Measurements from ENCODE around the gene PLEKHJ1.

PLEKHJ1 gene

DNA sequence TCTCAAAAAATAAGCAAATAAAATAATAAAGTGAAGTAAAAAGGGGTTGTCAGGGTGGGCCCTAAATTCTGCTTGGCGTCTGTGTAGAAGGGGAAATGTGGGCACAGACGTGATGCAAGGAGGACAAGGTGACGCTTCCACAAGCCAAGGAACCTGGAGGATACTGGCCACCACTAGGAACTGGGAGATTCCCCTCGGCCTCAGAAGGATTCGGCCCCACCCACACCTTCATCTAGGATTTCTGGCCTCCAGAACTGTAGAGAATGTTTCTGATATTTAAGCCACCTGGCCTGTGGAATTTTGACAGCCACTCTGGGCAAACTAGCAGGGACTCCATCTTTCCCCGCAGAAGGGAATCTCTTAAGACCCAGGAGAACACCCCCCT is 1.1 kb downstream of the PLEKHJ1 start:
- no peak for DNase-seq (ENCODE audit: low spot score)

DNA sequence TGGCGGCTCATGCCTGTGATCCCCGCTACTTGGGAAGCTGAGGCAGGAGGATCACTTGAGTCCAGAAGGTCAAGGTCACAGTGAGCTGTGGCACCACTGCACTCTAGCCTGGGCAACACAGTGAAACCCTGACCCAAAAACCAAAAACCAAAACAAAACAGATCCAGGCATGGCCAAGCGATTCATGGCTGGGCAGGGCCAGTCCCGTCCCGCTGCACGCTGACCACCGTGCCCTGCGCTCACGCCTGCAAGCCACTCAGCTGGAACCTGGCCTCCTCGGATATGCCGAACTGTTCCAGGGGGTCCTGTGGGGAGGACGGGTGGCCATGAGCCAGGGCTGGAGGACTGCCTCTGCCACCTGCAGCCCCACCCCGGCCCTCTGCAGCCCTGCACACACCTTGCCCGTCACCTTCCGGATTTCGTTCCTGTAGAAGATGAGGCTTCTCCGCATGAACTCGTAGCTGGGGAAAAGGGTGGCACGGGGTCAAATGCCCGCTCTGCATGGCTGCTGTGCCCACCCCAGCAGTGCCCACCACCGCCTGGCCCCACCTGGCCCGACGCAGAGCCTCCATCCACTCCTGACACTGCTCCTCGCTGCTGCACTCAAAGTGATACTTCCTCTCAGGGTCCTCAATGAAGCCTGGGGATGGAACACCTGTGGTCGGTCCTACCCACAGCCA is 2.4 kb downstream of the PLEKHJ1 start:
- no peak for DNase-seq (ENCODE audit: low spot score)

DNA sequence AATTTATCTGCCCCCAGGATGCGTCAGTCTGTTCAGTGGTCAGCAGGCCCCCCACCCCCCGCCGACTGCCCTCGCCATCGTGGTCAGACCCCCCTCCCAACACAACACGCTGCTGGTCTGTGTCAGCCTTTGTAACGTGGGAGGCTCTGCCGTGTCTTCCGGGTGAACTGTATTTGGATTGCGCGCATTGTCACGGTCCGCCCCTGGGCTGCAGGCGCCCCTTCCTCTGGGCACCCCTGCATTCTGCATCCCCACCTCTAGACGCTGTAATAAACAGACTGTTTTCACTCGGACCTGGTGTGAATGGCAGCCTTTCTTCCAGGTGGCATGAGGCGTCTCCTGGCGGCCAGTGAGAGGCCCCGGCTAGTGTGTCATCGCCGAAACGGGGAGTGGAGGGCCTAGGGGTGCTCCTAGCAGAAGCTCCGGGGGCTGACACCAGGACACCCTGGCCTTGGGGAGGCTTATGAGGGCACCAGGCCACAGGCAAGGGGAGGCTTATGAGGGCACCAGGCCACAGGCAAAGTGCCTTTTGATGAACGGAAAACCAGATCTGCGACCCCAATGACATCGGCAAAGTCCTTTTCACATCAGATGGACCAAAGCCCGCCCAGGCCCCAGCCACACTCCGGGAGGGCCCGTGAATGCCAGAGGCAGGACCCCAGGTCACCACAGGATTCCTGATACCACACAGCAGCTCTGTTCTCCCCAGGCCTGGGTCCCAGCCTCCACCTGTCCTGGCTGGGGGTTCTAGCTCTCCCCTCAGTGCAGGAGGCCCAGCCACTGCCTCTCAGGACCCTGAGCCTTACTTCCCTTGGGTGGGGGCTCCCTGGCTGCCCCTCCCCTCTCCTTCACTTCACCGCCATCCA is 3.6 kb downstream of the PLEKHJ1 start:
- no peak for DNase-seq (ENCODE audit: low spot score)

DNA sequence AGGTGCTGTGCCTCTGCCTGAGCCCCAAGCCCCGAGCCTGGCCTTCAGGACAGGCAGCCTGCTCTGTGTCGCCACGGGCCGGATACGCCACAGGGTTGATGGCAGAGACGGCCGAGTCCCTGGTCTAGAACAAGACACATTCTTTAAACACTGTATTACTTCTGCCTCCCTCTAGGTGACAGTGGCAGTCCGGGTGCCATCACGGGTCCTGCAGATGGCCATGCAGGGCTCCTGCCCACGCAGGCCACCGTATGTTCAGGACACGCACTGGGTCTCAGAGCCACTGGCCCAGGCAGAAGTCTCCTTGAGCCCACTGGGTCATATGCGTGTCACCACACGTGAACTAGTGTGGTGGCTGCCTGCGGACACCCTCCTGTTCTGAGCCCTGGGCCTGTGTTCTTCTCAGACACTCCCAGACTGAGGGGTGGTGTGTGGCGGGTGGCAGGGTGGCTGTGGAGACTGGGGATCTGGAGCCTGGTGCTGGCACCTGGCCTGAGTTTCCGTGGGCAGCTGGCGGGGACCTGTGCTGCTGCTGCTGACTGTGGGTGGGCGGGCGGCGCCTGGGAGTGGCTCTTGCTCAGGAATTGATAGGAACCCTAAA is 4.4 kb downstream of the PLEKHJ1 start:
- peak; percentile 31 for DNase-seq (ENCODE audit: low spot score)

DNA sequence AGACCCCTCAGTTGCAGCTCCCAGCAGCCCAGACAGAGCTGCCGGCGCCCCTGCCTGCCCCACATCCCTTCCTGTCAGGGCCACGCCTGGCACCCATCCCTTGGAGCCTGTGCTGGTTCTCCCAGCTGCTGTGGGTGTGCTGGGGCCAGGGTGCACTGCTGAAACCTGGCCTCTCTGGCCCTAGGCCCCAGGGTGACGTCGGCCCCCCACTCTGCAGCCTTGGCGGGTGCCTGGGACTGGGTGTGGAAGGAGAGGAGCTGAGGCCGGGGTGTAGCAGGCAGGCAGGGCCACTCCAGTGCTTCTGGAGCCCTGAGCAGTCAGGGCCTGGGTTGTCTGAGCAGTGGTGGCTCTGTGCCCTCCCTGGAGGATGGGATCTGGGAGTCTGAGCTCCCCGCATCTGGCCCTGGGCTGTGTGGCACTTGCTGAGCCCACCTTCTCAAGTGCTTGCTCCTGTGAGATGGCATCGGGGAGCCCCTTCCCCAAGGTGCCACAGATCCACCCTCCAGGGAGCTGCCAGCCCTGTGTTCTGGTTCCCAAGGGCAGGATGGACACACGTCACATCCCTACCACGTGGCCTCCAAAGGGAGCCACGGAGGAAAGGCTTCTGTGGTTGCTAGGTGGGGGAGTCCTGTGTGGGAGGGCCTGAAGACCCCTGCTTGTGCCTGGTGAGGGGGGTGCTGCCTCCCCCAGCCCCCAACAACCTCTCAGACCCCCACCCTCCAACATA is 5.2 kb downstream of the PLEKHJ1 start:
- DNase-seq (ENCODE audit: low spot score), result no peak

DNA sequence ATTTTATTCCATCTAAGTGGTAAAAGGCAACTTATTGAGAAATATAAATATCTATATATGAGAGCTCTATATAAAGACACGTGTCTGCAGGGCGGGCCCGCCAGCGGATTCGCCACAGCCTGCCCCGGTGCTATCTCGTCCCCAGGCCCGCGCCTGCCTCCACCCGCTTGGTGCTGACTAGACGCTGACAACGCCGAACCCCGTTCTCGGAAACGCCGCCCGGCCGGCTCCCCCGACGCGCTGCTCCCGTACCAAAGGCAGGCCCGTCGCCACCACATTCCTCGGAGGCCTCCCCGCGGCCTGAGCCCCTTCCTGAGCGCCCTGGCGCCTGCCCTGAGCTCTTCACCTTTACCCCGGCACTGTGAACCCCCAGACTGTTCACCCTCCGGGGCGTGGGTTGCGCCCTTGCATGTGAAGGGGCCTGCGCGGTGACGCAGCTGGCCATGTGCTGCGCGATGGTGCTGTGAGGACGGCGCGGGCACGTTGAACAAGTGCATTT is 6.0 kb downstream of the PLEKHJ1 start:
- DNase-seq (ENCODE audit: low spot score), result no peak

DNA sequence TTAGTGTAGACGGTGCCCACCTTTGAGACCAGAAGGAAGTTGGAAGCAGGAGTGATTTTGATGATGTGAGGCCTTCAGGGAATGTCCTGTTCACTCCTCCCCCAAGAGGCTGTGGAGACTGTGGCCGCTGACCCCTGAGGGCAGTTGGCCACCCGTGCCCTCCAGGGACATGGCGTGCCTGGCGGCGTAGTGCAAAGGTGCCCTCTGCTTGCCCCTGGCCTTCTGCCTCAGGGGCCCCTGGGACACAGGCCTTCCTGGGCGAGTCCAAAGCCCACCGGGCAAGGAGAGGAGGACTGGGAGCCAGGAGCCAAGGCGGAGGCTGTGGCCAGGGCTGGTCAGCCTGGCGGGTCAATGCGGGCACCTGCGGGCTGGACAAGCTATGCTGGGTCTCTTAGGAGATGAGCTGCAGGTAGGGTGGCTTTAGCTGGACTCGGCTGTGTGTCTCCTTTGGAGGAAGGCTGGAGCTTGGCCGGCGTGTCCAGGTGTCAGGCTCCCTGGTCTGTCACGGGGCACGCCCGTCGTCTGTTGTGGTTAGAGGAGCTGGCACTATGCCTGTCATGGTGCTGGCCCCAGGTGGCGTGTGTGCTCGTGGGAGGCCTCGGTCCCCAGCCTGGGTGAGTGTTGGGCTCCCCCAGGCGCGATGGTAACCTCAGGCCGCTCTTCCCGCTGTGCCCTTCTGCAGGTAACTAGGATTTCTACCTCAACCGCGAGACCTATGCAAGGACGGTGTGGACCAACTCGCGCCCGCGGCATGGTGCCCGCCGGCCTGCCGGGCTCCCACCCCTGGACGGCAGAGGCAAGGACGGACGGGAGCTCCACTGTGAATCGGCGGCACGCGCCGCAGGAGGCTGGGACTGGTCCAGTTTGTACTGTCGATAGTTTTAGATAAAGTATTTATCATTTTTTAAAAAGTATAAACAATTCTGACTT is 6.8 kb downstream of the PLEKHJ1 start:
- DNase-seq (ENCODE audit: low spot score), result no peak

DNA sequence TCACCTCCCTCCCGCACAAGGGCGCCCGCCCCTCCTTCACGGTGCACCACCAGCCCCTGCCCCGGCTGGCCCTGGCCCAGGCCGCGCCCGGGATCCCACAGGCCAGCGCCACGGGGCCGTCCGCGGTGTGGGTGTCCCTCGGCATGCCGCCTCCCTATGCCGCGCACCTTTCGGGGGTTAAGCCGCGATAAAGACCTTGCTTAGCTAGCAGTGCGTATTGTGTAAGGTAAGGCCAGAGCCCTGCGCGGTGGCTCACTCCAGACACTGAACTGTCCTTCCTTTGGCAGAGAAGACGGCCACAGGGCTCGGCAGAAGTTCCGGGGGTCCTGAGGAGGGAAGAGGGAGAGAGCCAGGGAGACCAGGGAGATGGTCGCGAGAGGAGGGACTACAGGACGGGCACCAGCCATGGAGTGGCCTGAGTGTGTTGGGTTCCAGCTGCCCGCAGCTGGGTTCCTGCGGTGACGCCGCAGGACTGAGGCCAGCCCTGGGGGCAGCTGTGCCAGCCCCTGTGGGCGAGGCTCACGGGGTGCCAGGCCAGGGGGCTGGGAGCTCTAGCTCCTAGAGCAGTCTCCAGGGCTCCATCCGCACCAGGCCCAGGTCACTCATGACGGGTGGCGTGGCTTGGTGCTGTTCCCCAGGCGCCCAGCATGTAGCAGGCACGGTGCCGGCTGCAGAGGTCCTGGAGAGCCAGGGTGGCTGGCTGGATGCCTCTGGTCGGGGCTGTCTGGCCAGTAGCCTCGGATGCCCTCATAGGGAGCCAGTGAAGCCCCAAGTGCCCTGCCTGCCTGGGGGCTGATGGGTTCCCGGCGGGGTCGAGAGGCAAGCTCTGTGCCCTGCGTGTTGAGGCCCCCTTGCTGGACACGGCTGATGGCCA is 7.7 kb downstream of the PLEKHJ1 start:
- DNase-seq (ENCODE audit: low spot score), result no peak

DNA sequence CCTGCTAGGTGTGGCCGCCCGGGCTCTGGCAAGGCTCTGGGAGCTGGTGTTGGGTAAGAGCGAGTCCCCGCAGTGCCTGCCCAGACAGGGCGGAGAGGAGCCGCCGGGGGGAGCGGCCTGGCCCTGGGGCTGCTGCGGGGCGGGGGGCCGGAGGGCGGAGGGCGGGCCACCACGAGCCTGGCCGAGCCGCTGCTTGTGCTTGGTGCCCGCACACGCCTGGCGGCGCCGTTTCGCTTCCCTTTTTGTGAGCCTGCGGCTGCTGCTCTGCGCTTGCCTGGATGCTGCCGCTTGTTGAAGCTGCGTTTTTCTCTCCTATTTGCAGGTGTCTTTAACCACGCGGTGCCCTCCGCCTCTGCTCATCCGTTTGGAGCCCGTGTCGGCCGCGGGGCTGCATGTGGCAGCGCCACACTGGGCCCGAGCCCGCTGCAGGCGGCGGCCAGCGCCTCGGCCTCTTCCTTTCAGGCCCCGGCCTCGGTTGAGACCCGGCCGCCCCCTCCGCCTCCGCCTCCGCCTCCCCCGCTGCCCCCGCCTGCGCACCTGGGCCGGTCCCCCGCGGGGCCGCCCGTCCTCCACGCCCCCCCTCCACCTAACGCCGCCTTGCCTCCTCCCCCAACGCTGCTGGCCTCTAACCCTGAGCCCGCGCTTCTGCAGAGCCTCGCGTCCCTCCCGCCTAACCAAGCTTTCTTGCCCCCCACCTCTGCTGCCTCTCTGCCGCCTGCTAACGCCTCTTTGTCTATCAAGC is 8.5 kb downstream of the PLEKHJ1 start:
- DNase-seq (ENCODE audit: low spot score), result no peak

DNA sequence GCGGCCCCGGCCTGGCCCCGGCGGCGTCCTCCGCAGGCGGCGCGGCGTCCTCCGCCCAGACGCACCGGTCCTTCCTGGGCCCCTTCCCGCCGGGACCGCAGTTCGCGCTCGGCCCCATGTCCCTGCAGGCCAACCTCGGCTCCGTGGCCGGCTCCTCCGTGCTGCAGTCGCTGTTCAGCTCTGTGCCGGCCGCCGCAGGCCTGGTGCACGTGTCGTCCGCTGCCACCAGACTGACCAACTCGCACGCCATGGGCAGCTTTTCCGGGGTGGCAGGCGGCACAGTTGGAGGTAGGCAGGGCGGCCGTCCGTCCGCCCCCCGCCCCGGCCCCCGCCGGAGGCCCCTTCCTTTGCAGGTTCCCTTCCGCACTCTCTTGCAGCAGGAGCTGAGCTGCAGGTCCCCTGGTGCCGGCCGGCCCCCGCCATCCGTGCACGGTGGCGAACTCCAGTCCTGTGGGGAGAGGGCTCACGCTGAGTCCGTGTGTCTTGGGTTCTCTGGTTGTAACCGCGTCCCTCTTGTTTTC is 9.2 kb downstream of the PLEKHJ1 start:
- DNase-seq (ENCODE audit: low spot score), result no peak

DNA sequence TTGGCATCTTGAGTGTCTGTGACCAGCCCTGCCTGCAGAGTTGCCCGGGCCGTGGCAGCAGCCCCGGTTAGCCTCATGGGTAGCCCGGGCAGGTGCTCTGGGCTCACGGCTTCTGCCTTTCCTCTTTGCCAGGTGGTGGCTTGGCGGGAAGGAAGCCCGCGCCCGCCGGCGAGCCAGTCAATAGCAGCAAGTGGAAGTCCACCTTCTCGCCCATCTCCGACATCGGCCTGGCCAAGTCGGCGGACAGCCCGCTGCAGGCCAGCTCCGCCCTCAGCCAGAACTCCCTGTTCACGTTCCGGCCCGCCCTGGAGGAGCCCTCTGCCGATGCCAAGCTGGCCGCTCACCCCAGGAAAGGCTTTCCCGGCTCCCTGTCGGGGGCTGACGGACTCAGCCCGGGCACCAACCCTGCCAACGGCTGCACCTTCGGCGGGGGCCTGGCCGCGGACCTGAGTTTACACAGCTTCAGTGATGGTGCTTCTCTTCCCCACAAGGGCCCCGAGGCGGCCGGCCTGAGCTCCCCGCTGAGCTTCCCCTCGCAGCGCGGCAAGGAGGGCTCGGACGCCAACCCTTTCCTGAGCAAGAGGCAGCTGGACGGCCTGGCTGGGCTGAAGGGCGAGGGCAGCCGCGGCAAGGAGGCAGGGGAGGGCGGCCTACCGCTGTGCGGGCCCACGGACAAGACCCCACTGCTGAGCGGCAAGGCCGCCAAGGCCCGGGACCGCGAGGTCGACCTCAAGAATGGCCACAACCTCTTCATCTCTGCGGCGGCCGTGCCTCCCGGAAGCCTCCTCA is 9.9 kb downstream of the PLEKHJ1 start:
- peak; percentile 86 for DNase-seq (ENCODE audit: low spot score)

DNA sequence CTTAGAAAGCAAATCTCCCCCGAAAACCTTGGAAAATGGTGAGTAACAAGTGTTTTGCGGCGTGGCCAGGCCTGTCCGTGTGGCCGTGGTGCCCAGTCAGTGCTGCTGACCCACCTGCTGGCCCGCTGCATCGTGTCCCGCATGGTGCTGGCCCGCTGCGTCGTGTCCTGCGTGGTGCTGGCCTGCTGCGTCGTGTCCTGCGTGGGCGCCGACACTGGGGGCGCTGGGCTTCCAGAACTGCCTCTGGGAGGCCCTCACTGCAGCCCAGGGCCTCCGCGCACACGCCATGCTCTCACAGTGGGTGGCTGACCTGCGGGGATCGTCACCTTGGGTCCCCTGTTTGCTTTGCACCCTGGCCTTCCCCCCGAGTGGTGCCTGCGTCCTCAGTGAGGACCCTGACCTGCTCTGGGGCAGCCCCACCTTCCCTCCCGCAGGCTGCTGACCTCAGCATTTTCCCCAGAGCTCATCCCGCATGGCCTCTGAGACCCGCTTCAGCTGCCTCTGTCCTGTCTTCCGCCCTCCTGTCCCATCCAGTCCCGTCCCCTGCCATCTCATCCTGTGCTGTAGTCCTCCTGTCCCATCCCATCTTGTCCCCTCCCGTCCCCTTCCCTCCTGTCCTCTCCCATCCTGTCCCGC is 10.6 kb downstream of the PLEKHJ1 start:
- DNase-seq (ENCODE audit: low spot score), result no peak

DNA sequence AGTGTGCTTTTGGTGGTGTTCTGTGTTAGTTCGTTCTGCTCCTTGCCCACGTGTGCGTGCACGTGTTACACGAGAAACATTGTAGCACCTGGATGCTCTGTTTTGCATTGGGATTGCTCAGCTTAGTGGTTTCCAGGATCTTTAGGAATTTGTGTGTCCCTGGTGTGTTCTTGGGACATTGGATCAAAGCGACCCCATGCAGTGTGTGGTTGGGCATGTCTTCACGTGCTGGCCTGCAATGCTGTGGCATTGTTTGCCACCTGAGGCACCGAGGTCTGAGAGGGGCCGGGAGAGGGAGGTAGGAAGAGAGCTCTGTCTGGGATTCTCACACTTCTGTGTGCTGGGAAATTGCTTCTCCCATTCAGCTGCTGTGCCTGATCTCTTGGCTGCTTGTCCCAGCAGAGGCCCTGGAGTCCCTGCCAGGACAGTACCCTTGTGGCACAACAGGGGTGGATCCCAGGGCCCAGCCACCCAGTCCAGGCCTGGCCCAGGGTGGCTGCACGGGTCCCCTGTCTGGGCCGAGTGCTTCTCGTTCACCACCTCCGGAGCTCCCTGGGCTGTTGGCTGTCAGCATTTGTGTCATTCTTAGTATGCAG is 11.3 kb downstream of the PLEKHJ1 start:
- no peak for DNase-seq (ENCODE audit: low spot score)

DNA sequence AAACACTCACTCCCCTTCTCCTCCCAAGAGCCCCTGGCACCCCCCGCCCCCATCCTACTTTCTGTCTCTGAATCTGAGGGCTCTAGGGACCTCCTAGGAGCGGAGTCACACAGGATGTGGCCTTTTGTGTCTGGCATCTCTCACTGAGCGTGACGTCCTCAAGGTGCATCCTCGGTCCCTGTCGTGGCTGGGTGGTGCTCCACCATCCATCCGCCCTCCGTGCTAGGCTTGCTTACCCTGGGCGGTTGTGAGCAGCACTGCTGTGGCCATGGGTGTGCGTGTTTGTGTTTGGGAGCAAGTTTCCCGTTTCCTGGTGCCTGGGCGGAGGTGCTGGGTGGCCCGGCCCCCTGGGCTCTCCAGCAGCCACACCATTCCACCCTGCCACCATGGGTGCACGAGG is 12.2 kb downstream of the PLEKHJ1 start:
- no peak for DNase-seq (ENCODE audit: low spot score)

DNA sequence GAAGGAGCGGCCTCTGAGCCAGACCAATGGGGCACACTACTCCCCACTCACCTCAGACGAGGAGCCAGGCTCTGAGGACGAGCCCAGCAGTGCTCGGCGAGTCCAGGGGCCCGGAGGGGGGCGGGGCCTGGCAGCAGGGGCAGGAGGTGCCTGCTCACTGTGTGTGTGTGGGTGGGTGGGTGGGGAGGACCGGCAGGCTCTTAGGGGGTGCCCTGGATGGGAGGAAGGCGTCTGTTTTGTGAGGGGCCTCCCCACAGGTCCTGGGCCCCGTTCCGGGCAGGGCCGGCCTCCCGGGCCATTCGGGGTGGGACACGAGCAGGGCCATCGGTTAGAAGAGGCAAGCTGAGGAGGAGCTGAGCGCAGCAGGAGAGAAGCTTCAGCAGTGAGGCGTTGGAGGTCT is 12.7 kb downstream of the PLEKHJ1 start:
- DNase-seq (ENCODE audit: low spot score), result no peak

DNA sequence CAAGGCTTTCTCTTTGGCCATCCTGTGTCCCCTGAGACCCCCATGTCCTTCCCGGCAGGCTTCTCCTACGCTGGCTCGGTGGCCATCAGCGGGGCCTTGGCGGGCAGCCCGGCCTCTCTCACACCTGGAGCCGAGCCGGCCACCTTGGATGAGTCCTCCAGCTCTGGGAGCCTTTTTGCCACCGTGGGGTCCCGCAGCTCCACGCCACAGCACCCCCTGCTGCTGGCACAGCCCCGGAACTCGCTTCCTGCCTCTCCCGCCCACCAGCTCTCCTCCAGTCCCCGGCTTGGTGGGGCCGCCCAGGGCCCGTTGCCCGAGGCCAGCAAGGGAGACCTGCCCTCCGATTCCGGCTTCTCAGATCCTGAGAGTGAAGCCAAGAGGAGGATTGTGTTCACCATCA is 14.2 kb downstream of the PLEKHJ1 start:
- no peak for DNase-seq (ENCODE audit: low spot score)

DNA sequence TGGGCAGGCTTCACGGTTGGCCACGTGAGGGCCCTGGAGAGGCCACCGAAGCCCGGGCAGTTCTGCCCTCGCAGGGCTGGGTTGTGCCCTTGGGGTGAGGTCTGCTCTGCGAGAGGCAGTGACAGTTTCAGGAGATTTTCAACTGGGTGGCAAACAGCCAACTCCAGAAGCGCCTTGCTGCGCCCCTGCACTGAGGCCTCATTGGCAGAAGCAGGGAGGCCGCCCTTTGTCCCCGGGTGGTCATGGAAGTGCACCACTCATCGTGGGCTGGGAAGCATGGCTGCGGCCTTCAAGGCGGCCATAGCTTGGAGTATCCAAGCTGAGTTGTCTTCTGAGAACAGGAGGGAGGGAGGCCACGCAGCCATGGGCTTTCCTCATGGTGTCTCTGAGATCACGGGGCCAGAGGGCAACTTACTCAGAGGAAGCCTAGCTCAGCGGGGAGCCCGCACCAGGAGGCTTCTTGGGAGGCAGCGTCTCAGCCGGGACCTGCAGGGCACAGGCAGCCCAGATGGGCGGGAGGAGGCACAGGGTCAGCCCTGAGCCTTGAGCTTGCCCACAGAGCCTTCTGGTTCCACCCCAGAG is 14.8 kb downstream of the PLEKHJ1 start:
- no peak for DNase-seq (ENCODE audit: low spot score)

All from cerebellar cortex (tissue), 1 donor.